Pericardium fibroblast (primary cell): ENCODE measurements around the gene FLACC1. TPM values are rescaled to one million over a fixed set of nuclear protein-coding genes. Genes with fewer than 3 reads are reported as not detected.

Source experiments
- total RNA-seq: library from RNA; depleted of rRNA; stranded (reverse); fragments of >200 nt; gene quantifications from 2 replicates; pipeline ENCODE4 v1.2.3, GENCODE V29; 2015

Gene FLACC1, protein sequence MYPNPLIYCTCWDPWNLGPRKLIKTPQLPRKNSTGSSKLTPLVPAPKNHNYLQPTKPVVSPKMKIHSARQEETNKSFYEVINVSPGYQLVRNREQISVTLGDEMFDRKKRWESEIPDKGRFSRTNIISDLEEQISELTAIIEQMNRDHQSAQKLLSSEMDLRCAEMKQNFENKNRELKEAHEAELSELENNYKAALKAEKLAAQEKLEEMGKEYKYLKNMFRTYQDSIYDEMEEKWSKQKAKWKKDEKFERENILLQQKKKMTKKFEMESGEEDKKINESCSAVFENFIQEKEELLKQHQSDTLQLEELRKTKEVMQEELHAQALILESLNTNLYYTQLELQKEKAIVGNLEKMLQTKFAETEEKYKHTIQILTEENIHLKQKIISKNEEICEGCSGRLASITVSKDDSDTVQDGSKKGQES
- not detected in 2 replicates for total RNA-seq

DNA sequence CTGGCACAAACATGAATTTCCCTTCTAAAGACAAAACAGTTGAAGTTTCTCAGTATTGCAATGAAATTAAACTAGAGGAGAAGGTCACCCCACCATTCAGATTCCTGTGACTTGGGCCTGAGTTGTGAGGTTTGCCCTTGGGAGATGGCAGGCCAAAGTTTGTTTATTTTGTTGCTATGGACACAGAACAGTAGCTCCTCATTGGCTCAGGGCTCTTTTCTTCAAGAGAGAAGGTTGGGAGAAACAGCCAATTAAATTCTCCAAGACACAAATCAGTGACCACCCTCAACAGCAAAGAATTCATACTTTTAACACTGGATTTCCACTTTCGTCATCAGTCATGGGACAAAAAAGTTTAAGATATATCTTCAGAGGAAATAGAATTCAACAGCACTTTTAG is at the start of gene FLACC1:
FLACC1 (minus strand) TSS at position 125 of the 400 bp plus-strand sequence. CDS start 5,941 bp downstream, outside the sequence.

GRCh38 chr2:201260302-201260800 is 96.8 kb downstream of the FLACC1 start, which contains the start of gene CASP8:
CASP8 (plus strand) TSS chr2:201260536; CDS start chr2:201266487, 5,951 bp downstream.

Other genes with a start within 250 kb of the FLACC1 start
- gene CFLAR, start 241.2 kb downstream of the FLACC1 start, total RNA-seq: 21.2 and 34.2 TPM in 2 replicates
- gene CASP10, start 174.2 kb downstream of the FLACC1 start, total RNA-seq: 4.0 and 6.2 TPM in 2 replicates
- 8.9 and 18.2 TPM in 2 replicates for gene CASP8, start 96.8 kb downstream of the FLACC1 start, total RNA-seq
- gene TRAK2, start 94.1 kb upstream of the FLACC1 start, total RNA-seq: 22.9 and 31.3 TPM in 2 replicates
- gene STRADB, start 94.4 kb upstream of the FLACC1 start, total RNA-seq: 32.2 and 43.2 TPM in 2 replicates